GM23338 (cell line): ENCODE results near the gene ZBP1. TPM values are rescaled to one million over a fixed set of nuclear protein-coding genes. Genes with fewer than 3 reads are reported as not detected.
A peak's percentile ranks its signal among the peaks of the same experiment; 100 is the strongest.

Experiments
- ATAC-seq: fragments of 200-7000 bp; cut with Tn5 transposase; 3 replicates; pipeline ENCODE4 v1.9.1; 2020
- DNase-seq: peaks from one replicate; pipeline ENCODE4 v3.0.0-alpha.2; 2015; ENCODE audit warnings: low spot score
- H2AFZ ChIP-seq: fragments of 200-600 bp; sonication (generic); 2 replicates; pipeline ENCODE4 v1.8.0; 2016; ENCODE audit warnings: antibody characterized with exemption, mild to moderate bottlenecking, moderate library complexity
- H3F3A ChIP-seq: fragments of 200-600 bp; sonication (generic); replicated peaks from 2 replicates; pipeline ENCODE4 v1.8.0; 2017; ENCODE audit warnings: antibody characterized with exemption, mixed run types, low read depth
- H3K27ac ChIP-seq: fragments of 200-600 bp; sonication (generic); 2 replicates; pipeline ENCODE4 v1.6.1; 2016; ENCODE audit warnings: low read depth
- H3K27me3 ChIP-seq: fragments of 200-600 bp; sonication (generic); 2 replicates; pipeline ENCODE4 v1.8.0; 2016; ENCODE audit warnings: mild to moderate bottlenecking, mixed run types, moderate library complexity; ENCODE audit not compliant: insufficient read depth
- H3K36me3 ChIP-seq: fragments of 200-600 bp; sonication (generic); 2 replicates; pipeline ENCODE4 v1.8.0; 2016; ENCODE audit warnings: mild to moderate bottlenecking; ENCODE audit not compliant: insufficient read depth
- H3K4me1 ChIP-seq: fragments of 200-600 bp; sonication (generic); 2 replicates; pipeline ENCODE4 v1.8.0; 2016; ENCODE audit warnings: mild to moderate bottlenecking, moderate library complexity; ENCODE audit not compliant: insufficient read depth
- H3K4me2 ChIP-seq: fragments of 200-600 bp; sonication (generic); 2 replicates; pipeline ENCODE4 v1.7.1; 2017; ENCODE audit warnings: mixed run types
- H3K4me3 ChIP-seq: fragments of 200-600 bp; sonication (generic); 2 replicates; pipeline ENCODE4 v1.6.1; 2016; ENCODE audit warnings: mixed run types
- H3K79me2 ChIP-seq: fragments of 200-600 bp; sonication (generic); replicated peaks from 2 replicates; pipeline ENCODE4 v1.8.0; 2017; ENCODE audit warnings: mild to moderate bottlenecking; ENCODE audit not compliant: insufficient read depth
- H3K9me2 ChIP-seq: fragments of 200-600 bp; sonication (generic); 2 replicates; pipeline ENCODE4 v1.8.0; 2017; ENCODE audit not compliant: insufficient read depth
- H4K20me1 ChIP-seq: fragments of 200-600 bp; sonication (generic); replicated peaks from 2 replicates; pipeline ENCODE4 v1.8.0; 2017; ENCODE audit warnings: mild to moderate bottlenecking; ENCODE audit not compliant: insufficient read depth
- H3K27ac Mint-ChIP-seq: 2 replicates; pipeline ENCODE4 v1.8.0; 2020; ENCODE audit warnings: inconsistent platforms, mild to moderate bottlenecking, moderate library complexity, mixed read lengths
- H3K27me3 Mint-ChIP-seq: 3 replicates; pipeline ENCODE4 v1.8.0; 2022; ENCODE audit warnings: low read depth, mild to moderate bottlenecking, moderate library complexity, mixed read lengths, inconsistent platforms; ENCODE audit not compliant: insufficient read depth, poor library complexity
- H3K36me3 Mint-ChIP-seq: 3 replicates; pipeline ENCODE4 v1.8.0; 2021; ENCODE audit warnings: low read depth, mild to moderate bottlenecking, inconsistent platforms, moderate library complexity, mixed read lengths
- H3K4me1 Mint-ChIP-seq: 3 replicates; pipeline ENCODE4 v1.8.0; 2020; ENCODE audit warnings: mild to moderate bottlenecking, inconsistent platforms, mixed read lengths
- H3K4me3 Mint-ChIP-seq: 3 replicates; pipeline ENCODE4 v1.8.0; 2021; ENCODE audit warnings: moderate library complexity, mild to moderate bottlenecking, inconsistent platforms, mixed read lengths
- H3K9me3 Mint-ChIP-seq: 3 replicates; pipeline ENCODE4 v1.8.0; 2020; ENCODE audit warnings: moderate library complexity, mild to moderate bottlenecking, inconsistent platforms, mixed read lengths
- CREB1 ChIP-seq: fragments of 250-450 bp; sonication (Bioruptor Pico); IDR thresholded peaks from 2 replicates; pipeline ENCODE4 v1.5.0; 2020; ENCODE audit warnings: low read depth, mild to moderate bottlenecking, moderate library complexity
- CTCF ChIP-seq, 2 experiments: fragments of 200-600 bp in 1 of 2; sonication (generic) in 1 of 2; conservative IDR thresholded peaks; 2 replicates each; pipeline versions ENCODE4 v1.5.1 to v1.6.1; 2016 to 2017; ENCODE audit warnings: antibody characterized with exemption in 2 of 2, low read depth in 2 of 2, mild to moderate bottlenecking in 2 of 2, moderate library complexity in 1 of 2
- ETS1 ChIP-seq: IDR thresholded peaks from 2 replicates; pipeline ENCODE4 v1.6.1; 2016; ENCODE audit warnings: antibody characterized with exemption
- JUNB ChIP-seq: IDR thresholded peaks from one replicate; pipeline ENCODE4 v1.6.1; 2016; ENCODE audit warnings: antibody characterized with exemption; ENCODE audit not compliant: unreplicated experiment
- NANOG ChIP-seq: IDR thresholded peaks from 2 replicates; pipeline ENCODE4 v1.6.1; 2016; ENCODE audit warnings: antibody characterized with exemption, borderline replicate concordance
- ZNF331 ChIP-seq: fragments of 250-450 bp; sonication (Bioruptor Pico); IDR thresholded peaks from 2 replicates; pipeline ENCODE4 v1.5.0; 2020; ENCODE audit warnings: low read depth, mild to moderate bottlenecking, moderate library complexity
- ZNF462 ChIP-seq: fragments of 250-450 bp; sonication (Bioruptor Pico); IDR thresholded peaks from 2 replicates; pipeline ENCODE4 v1.5.0; 2020; ENCODE audit warnings: mild to moderate bottlenecking, moderate library complexity
- polyA plus RNA-seq: library from polyadenylated mRNA; unstranded; fragments of >200 nt; fragmentation: Nextera tagmentation; extraction: Ambion mirVana; gene quantifications from 2 replicates; pipeline ENCODE4 v1.2.1, GENCODE V29; 2016
- total RNA-seq: library from RNA; depleted of rRNA; stranded (reverse); fragments of >200 nt; shearing (Covaris generic); gene quantifications from 2 replicates; pipeline ENCODE4 v1.2.3, GENCODE V29; 2014

ZBP1 gene
- total and polyA plus RNA-seq, 2 experiments from 2014 or later, result not detected

GRCh38 chr20:57654363-57654997 is 34.3 kb upstream of the ZBP1 start:
- Mint-ChIP-seq H3K36me3 (peaks cover 32% of the 10 kb centered on the region), H3K4me3 (no peak overlapping the region), H3K27me3 (peaks cover 7% of the 10 kb centered on the region), H3K9me3 (no peaks in the 10 kb centered on the region), H3K4me1 (peaks cover 19% of the 10 kb centered on the region), H3K27ac (no peak overlapping the region)
- DNase-seq (peak; percentile 82), ATAC-seq (peak; percentile 93)
- no peaks in the 10 kb centered on the region for H3K27me3 ChIP-seq
- TF ChIP-seq CREB1 (no peak), CTCF (conservative IDR thresholded peaks at IDR 0.05; ENCODE audit: low read depth in 2 of 2) (peak; percentile 86 to 90)
- no peaks in the 10 kb centered on the region for H3K9me2 ChIP-seq
- no peak overlapping the region for H3K4me3 ChIP-seq
- H4K20me1 ChIP-seq, result no peaks in the 10 kb centered on the region; the same call in 1 of the 2 replicates
- H3F3A ChIP-seq, result peaks cover 4% of the 10 kb centered on the region; the same call in 1 of the 2 replicates
- no peak overlapping the region for H3K4me2 ChIP-seq
- H3K4me1 ChIP-seq, result no peaks in the 10 kb centered on the region; the same call in 1 of the 2 replicates
- no peak overlapping the region for H2AFZ ChIP-seq
- H3K79me2 ChIP-seq, result 0 out of 2 replicates have a peak, but pooled peaks cover 5% of the 10 kb centered on the region
- no peak overlapping the region for H3K27ac ChIP-seq
- no peaks in the 10 kb centered on the region for H3K36me3 ChIP-seq

- no peaks in the 10 kb centered on the region for H3K9me3 Mint-ChIP-seq
- H3K9me2 ChIP-seq, result no peaks in the 10 kb centered on the region
- H3K27me3 Mint-ChIP-seq, result peaks cover 5% of the 10 kb centered on the region
- H3K4me1 ChIP-seq, result no peaks in the 10 kb centered on the region; the same call in 1 of the 2 replicates
- no peak overlapping the region for H3K4me3 Mint-ChIP-seq
- DNase-seq (no peak), ATAC-seq (no peak)
- no peak overlapping the region for H3K4me2 ChIP-seq
- H3K27me3 ChIP-seq, result no peaks in the 10 kb centered on the region
- TF ChIP-seq CREB1, result no peak
- no peak for TF ChIP-seq ZNF331 (CRISPR knock-in tag)
- 0 out of 2 replicates have a peak, but pooled peaks cover 5% of the 10 kb centered on the region for H3K79me2 ChIP-seq
- no peak overlapping the region for H3K27ac ChIP-seq
- H3K4me1 Mint-ChIP-seq, result peaks cover 19% of the 10 kb centered on the region
- H2AFZ ChIP-seq, result no peak overlapping the region
- no peak overlapping the region for H3K27ac Mint-ChIP-seq
- no peaks in the 10 kb centered on the region for H3K36me3 ChIP-seq
- H3K36me3 Mint-ChIP-seq, result peaks cover 26% of the 10 kb centered on the region
- no peaks in the 10 kb centered on the region; the same call in 1 of the 2 replicates for H4K20me1 ChIP-seq
- H3K4me3 ChIP-seq, result no peak overlapping the region
- H3F3A ChIP-seq, result peaks cover 4% of the 10 kb centered on the region; the same call in 1 of the 2 replicates
Observed at GRCh38 chr20:57653910-57654309, 33.7 kb upstream of the ZBP1 start.

GRCh38 chr20:57653546-57653900 is 33.3 kb upstream of the ZBP1 start:
- ATAC-seq, result no peak
- H3K79me2 ChIP-seq, result 0 out of 2 replicates have a peak, but pooled peaks cover 5% of the 10 kb centered on the region
- peaks cover 5% of the 10 kb centered on the region for H3K27me3 Mint-ChIP-seq
- no peak overlapping the region for H3K4me3 ChIP-seq
- H2AFZ ChIP-seq, result no peak overlapping the region
- peaks cover 24% of the 10 kb centered on the region for H3K36me3 Mint-ChIP-seq
- H3K27ac Mint-ChIP-seq, result no peak overlapping the region
- H3F3A ChIP-seq, result peaks cover 4% of the 10 kb centered on the region; the same call in 1 of the 2 replicates
- DNase-seq, result no peak
- no peak overlapping the region for H3K4me2 ChIP-seq
- no peaks in the 10 kb centered on the region for H3K9me2 ChIP-seq
- no peak overlapping the region for H3K4me3 Mint-ChIP-seq
- no peaks in the 10 kb centered on the region; the same call in 1 of the 2 replicates for H3K4me1 ChIP-seq
- no peaks in the 10 kb centered on the region for H3K9me3 Mint-ChIP-seq
- no peaks in the 10 kb centered on the region for H3K27me3 ChIP-seq
- no peak overlapping the region for H3K27ac ChIP-seq
- no peaks in the 10 kb centered on the region for H3K36me3 ChIP-seq
- H4K20me1 ChIP-seq, result no peaks in the 10 kb centered on the region; the same call in 1 of the 2 replicates
- peaks cover 19% of the 10 kb centered on the region for H3K4me1 Mint-ChIP-seq
- TF ChIP-seq JUNB, result no peak
- no peak for TF ChIP-seq NANOG
- no peak for TF ChIP-seq ETS1
- TF ChIP-seq ZNF462 (CRISPR knock-in tag), result no peak
